Right forelimb (tissue), 1 donor: ENCODE data around the gene RABL6.
"Not testable (repeated sequence)": the region's sequence is repeated elsewhere in the genome, so short reads cannot be mapped to it uniquely, and the experiment has no call there.

Experiments
- DNase-seq: peaks from one replicate; pipeline ENCODE4 v3.0.0-alpha.2; 2018

Gene RABL6

GRCh38 chr9:136777359-136777758 lies 30.4 kb upstream of the RABL6 start:
- DNase-seq, result no peak

DNA sequence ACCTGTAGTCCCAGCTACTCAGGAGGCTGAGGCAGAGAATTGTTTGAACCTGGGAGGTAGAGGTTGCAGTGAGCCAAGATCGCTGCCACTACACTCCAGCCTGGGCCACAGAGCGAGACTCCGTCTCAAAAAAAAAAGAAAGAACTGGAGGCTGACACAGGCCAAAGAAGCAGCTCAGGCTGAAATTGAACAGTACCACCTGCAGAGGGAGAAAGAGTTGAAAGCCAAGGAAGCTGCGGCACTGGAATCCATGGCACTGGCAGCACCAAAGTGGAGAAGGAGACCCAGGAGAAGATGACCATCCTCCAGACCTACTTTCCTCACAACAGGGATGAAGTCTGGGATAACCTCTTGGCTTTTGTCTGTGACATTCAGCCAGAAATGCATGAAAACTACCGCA lies 27.9 kb upstream of the RABL6 start:
- DNase-seq, result no peak

DNA sequence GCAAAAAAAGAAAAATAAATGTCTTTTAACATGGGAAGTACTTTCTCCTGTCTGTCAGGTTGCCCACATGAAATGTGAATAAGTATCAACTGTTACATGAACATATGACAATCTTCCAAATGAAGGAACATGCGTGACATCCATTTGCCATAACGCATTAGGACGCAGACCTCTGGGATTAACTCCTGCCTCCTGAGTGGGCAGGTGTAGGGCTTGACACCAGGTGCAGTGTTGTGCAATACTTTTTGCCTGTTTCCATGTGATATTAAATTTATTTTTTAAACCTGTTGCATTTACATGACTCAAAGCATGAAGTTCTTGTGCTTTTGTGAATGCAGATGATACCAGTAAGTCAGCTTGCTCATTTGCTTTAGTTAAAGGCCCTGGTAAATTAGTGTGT lies 25.3 kb upstream of the RABL6 start:
- DNase-seq, result no peak

DNA sequence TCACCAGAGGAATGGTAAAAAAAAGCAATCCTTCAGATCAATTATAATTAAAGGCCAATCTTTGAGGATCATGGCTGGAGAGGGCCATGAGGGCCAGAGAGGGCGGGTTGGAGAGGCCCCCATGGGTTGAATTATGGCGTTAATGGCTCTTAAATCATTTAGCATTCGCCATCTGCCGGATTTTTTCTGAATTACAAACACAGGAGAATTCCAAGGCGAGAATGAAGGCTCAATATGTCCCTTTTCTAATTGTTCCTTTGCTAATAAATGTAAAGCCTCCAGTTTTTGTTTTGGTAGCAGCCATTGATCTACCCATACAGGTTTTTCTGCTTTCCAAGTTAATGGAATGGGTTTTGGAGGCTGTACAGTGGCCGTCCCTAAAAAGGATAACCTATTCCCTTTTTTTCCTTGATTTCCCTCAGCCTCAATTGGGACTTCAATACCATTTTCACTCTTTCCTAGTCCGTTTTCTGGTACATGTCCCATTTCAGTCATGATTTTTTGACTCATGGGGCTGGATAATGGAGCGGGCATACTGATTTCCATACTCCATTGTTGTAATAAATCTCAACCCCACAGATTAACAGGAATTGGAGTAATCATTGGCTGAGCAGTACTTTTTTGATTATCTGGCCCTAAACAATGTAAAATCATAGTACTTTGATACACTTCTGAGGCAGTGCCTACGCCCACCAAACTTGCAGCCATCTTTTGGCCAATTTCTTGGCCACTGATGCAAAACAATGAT lies 23.3 kb upstream of the RABL6 start:
- DNase-seq, result no peak

- DNase-seq, result no peak
These were observed 22.8 kb upstream of the RABL6 start for GRCh38 chr9:136784997-136785361.

- DNase-seq, result not testable (repeated sequence)
These were observed 22.0 kb upstream of the RABL6 start for GRCh38 chr9:136785565-136786355.

GRCh38 chr9:136786451-136786850 lies 21.3 kb upstream of the RABL6 start:
- no peak for DNase-seq

GRCh38 chr9:136786983-136787382 lies 20.8 kb upstream of the RABL6 start:
- DNase-seq, result not testable (repeated sequence)

DNA sequence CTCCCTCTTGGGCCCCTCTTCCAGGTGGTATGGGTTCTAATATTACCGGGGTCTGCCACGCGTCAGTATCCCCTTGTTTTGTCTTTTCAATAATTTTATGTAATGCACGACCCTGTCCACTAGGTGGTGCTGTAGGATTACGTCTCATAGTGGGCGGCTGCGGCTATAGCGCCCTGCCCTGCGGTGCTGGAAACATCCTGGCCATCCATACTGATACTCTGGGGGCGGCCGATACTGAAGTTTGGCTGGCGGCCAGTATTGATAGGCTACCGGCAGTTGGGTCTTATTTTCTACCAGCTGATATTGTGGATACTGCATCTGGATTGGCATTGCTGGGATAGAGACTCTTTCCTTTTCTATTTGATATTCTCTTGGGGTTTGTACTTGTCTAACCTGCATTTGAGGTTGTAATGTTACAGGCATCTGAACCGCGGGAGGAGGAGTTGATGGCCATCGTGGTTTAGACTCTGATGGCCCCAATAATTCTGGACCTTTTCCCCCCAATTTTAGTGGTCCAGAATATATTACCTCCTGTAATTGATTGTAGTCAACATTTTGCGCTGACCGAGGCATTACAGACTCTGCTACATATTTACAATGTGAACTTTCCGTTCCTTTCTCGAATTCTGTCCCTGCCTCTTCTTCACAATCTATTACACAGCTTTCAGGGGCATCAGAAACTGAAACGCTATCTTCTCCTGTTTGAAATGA lies 19.9 kb upstream of the RABL6 start:
- peak; percentile 74 for DNase-seq

DNA sequence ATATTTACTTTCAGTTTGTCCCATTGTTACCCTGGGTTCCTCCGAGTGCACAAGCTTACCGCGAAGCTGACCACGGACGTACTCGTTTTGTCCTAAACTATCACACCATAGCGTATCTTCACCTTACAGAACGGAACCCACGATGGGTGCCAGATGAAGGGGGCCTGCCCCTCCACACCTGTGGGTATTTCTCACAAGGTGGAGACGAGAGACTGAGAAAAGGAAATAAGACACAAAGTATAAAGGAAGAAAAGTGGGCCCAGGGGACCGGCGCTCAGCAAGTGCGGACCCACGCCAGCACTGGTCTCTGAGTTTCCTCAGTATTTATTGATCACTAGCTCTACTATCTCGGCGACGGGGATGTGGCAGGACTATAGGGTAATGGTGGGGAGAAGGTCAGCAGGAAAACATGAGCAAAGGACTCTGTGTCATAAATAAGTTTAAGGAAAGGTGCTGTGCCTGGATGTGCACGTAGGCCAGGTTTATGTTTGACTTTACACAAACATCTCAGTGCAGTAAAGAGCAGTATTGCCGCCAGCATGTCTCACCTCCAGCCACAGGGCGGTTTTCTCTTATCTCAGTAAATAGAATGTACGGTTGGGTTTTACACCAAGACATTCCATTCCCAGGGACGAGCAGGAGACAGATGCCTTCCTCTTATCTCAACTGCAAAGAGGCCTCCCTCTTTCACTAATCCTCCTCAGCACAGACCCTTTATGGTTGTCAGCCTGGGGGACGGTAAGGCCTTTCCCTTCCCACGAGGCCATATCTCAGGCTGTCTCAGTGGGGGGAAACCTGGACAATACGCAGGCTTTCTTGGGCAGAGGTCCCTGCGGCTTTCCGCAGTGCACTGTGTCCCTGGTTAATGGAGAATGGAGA lies 18.9 kb upstream of the RABL6 start:
- not testable (repeated sequence) for DNase-seq

GRCh38 chr9:136789523-136789937 lies 18.2 kb upstream of the RABL6 start:
- no peak for DNase-seq

DNA sequence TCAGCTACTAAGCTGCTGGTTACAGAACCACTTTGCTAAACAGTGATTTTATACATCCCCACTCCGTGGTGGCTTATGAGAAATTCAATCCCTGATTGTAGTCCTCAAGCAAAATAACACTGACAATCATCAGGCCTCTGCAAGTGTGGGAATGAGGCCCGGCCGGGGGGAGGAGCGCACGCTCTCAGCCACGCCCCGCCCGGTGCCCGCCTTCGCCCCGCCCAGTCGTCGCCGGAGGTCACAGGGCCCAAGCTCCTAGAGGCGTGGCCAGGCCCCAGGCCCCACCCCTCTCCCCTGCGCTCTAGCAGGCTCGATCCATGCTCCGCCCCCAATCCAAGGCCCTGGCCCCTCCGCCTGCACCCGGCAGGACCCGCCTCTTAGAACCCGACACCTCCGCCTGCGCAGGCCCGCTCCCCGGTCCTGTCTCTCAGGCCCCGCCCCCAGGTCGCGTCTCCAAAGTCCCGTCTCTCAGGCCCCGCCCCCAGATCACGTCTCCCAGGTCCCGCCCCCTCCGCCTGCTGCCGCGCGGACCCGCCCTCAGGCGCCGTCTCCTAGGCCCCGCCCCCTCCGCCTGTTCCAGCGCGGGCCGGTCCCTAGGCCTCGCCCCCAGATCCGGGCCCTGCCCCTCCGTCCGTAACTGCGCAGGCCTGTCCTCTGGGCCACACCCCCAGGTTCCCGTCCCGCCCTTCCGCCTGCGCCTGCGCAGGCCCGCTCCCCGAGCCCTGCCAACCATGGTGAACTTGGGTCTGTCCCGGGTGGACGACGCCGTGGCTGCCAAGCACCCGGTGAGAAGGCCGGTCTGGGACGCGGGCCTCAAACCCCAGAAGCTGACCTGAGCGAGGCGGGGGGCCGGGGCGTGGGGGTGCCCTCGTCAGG lies 16.9 kb upstream of the RABL6 start, which contains the start of gene TMEM141:
TSS of gene TMEM141 (plus strand) at position 705 of the 876 bp plus-strand sequence. CDS start at position 732, 27 bp downstream.
- peak; percentile 100 for DNase-seq

DNA sequence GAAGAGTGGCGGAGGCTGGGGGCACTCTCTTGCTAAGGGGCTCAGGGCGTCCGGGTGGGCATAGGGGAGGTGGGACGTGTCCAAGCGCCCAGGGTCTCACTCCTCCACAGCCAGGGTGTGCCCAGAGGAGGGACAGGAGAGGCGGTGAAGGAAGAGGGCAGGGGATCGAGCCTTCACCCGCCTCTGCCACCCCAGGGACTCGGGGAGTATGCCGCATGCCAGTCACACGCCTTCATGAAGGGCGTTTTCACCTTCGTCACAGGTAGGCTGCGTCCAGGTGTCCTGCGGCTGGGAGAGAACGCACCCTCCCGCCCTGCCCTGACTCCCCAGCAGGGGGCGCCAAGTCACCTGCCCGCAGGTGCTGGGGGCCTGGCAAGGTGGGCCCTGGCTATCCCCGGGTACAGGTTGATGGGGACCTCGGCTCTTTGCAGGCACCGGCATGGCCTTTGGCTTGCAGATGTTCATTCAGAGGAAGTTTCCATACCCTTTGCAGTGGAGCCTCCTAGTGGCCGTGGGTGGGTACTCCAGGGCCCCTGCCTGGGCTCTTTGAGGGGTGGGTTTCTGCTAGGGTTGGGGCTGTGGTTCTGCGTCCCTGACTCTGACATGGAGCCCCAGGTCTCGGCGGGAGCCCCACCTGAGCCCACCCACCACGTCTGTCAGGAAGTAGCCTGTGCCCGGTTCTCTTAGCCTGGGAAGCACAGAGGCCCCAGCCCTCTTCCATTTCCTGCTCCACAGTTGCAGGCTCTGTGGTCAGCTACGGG lies 16.1 kb upstream of the RABL6 start:
- DNase-seq, result peak; percentile 66

DNA sequence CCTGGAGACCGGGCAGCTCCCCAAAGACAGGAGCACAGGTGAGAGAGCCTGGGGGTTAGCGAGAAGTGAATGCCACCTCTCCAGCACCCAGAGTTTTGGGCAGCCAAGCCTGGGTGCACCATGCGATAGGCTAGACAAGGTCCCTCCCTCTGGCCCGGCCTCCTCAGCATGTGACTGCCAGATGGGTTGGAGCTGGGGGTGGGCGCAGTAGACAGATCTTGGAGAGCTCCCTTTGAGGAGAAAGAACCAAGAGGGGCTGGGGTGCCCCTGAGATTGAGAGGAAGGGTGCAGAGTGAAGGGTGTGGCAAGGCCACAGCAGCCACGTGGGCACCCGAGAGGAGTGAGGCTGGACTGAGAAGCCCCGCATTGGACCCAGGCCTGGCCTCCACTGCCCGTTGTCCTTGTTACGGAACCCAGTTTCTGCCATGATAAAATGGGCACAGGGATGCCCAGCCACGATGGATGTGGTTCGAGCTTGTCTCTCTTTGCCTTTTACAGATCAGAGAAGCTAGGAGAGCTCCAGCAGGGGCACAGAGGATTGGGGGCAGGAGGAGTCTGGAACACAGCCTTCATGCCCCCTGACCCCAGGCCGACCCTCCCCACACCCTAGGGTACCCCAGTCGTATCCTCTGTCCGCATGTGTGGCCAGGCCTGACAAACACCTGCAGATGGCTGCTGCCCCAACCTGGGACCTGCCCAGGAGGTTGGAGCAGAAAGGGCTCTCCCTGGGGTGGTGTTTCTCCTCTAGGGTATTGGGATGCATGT lies 15.2 kb upstream of the RABL6 start:
- no peak for DNase-seq

GRCh38 chr9:136793086-136793946 lies 14.4 kb upstream of the RABL6 start:
- no peak for DNase-seq

GRCh38 chr9:136794281-136794999 lies 13.3 kb upstream of the RABL6 start:
- DNase-seq, result no peak

- no peak for DNase-seq
These were observed 12.8 kb upstream of the RABL6 start for GRCh38 chr9:136795000-136795348.

DNA sequence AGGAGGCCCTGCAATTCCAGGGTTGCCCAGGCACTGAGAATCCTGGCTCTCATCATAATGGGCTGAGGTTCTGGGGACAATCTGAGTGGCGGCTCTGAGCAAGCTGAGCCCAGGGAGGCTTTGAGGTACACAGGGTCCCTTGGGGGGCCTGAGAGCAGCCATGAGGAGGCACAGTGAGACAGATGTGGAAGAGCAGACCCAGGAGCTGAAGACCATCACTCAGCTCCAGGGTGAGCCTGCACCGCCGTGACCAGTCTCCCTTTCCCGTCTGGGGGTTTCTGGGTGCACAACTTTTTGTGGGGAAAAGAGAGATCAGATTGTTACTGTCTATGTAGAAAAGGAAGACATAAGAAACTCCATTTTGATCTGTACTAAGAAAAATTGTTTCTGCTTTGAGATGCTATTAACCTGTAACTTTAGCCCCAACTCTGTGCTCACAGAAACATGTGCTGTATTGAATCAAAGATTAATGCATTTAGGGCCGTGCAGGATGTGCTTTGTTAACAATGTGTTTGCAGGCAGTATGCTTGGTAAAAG lies 11.4 kb upstream of the RABL6 start, which contains the start of gene CCDC183:
TSS of gene CCDC183 (plus strand) at position 101 of the 537 bp plus-strand sequence. CDS start at position 161, 60 bp downstream.
- DNase-seq, result no peak
